Measurements from ENCODE around the gene GALNT14. TPM values are rescaled to one million over a fixed set of nuclear protein-coding genes. Genes with fewer than 3 reads are reported as not detected.

The GALNT14 gene
- total RNA-seq, 1 experiment from 2014 or later, result 2.7 TPM

- H2BK5ac ChIP-seq (ENCODE audit: insufficient read length, low read length), result no peak overlapping the region
- H3K14ac ChIP-seq (ENCODE audit: insufficient read depth, low read length), result no peak overlapping the region
- DNase-seq, result no peak
- no peak overlapping the region for H3K4ac ChIP-seq (ENCODE audit: low read depth, low read length)
- H4K5ac ChIP-seq (ENCODE audit: insufficient read length, low read depth, low read length), result no peak overlapping the region
- no peak overlapping the region for H2BK15ac ChIP-seq (ENCODE audit: low read depth, low read length)
- no peaks in the 10 kb centered on the region for H3K79me1 ChIP-seq (ENCODE audit: insufficient read depth, low read depth, low read length, poor library complexity, severe bottlenecking)
- Mint-ChIP-seq H3K27ac (no peak overlapping the region), H3K4me1 (peaks cover 20 to 24% of the 10 kb centered on the region in 2 experiments), H3K27me3 (ENCODE audit: low read depth) (peaks cover 58% of the 10 kb centered on the region), H3K9me3 (0 out of 5 replicates have a peak, but pooled peaks cover 0 to 6% of the 10 kb centered on the region in 2 experiments), H3K36me3 (ENCODE audit: insufficient read depth in 1 of 3, low read depth in 3 of 3) (no peaks in the 10 kb centered on the region), H3K4me3 (no peak overlapping the region)
- H3K56ac ChIP-seq (ENCODE audit: insufficient read length, low read depth, low read length), result no peak overlapping the region
- peaks cover 6% of the 10 kb centered on the region; the same call in 1 of the 2 replicates for H3K4me1 ChIP-seq (ENCODE audit: insufficient read depth, low read length)
- no peaks in the 10 kb centered on the region for H4K20me1 ChIP-seq (ENCODE audit: control insufficient read depth, insufficient read depth, insufficient read length)
- H3K9me3 ChIP-seq (ENCODE audit: control insufficient read depth, low read depth, low read length), result no peaks in the 10 kb centered on the region
- TF ChIP-seq CTCF (conservative IDR thresholded peaks at IDR 0.05), result no peak
- H3K4me2 ChIP-seq (ENCODE audit: insufficient read depth, insufficient read length, low read length), result no peak overlapping the region
- no peak overlapping the region for H2BK120ac ChIP-seq (ENCODE audit: low read depth, low read length, poor library complexity, severe bottlenecking)
- no peak overlapping the region for H2BK20ac ChIP-seq (ENCODE audit: low read depth, low read length, poor library complexity, severe bottlenecking)
- no peak overlapping the region for H2AFZ ChIP-seq (ENCODE audit: low read length)
- H3K79me2 ChIP-seq (ENCODE audit: insufficient read depth, low read length), result no peaks in the 10 kb centered on the region
- H2BK12ac ChIP-seq (ENCODE audit: insufficient read length, low read depth, low read length), result no peak overlapping the region
- H3K27ac ChIP-seq (ENCODE audit: insufficient read length, low read depth, low read length), result no peak overlapping the region
- peaks cover 10% of the 10 kb centered on the region for H3K23me2 ChIP-seq (ENCODE audit: insufficient read length, low read depth, low read length, poor library complexity, severe bottlenecking)
- no peak overlapping the region for H3K23ac ChIP-seq (ENCODE audit: insufficient read length, low read depth, low read length)
- H2AK5ac ChIP-seq (ENCODE audit: insufficient read length, low read length), result no peak overlapping the region
- no CpG with 5 or more reads among the region's 15 CpGs for WGBS (ENCODE audit: extremely low coverage, insufficient read length, low lambda C conversion rate)
- no peak overlapping the region for H3K9ac ChIP-seq (ENCODE audit: extremely low read depth, insufficient read length, low read length)
- no peak overlapping the region for H4K8ac ChIP-seq (replicated peaks; ENCODE audit: insufficient read length, low read depth, low read length)
- H4K91ac ChIP-seq (ENCODE audit: insufficient read length, low read depth, low read length), result no peak overlapping the region
- H3K18ac ChIP-seq (ENCODE audit: insufficient read length, low read depth, low read length), result no peak overlapping the region
- H3T11ph ChIP-seq (ENCODE audit: low read length), result no peak overlapping the region
- peaks cover 15% of the 10 kb centered on the region; the same call in 1 of the 2 replicates for H3K27me3 ChIP-seq (ENCODE audit: insufficient read depth, low read length)
Observed at GRCh38 chr2:31141443-31142085, 3.3 kb upstream of the GALNT14 start.

Data from H9 (cell line).